HG03520 (cell line): ENCODE data around the gene KRTAP10-12.
"Not testable (repeated sequence)": the region's sequence is repeated elsewhere in the genome, so short reads cannot be mapped to it uniquely, and the experiment has no call there.

Experiments
- ATAC-seq: cut with Tn5 transposase; IDR thresholded peaks from one replicate; pipeline ENCODE4 v1.9.1; 2021; ENCODE audit warnings: mild to moderate bottlenecking, moderate library complexity; ENCODE audit not compliant: unreplicated experiment

KRTAP10-12 gene

GRCh38 chr21:44697172-44697810 is at the start of gene KRTAP10-12:
Gene KRTAP10-12 (plus strand): TSS chr21:44697172. CDS start chr21:44697202, 30 bp downstream.
- not testable (repeated sequence) for ATAC-seq

- ATAC-seq: no peak
These were observed 49.8 kb upstream of the KRTAP10-12 start for GRCh38 chr21:44647222-44647552.

- no peak for ATAC-seq
These were observed 48.2 kb upstream of the KRTAP10-12 start for GRCh38 chr21:44648557-44649311.

- no peak for ATAC-seq
These were observed 47.4 kb upstream of the KRTAP10-12 start for GRCh38 chr21:44649521-44650100.

GRCh38 chr21:44650265-44650972 is 46.6 kb upstream of the KRTAP10-12 start:
- ATAC-seq: no peak

- ATAC-seq: no peak
These were observed 45.8 kb upstream of the KRTAP10-12 start for GRCh38 chr21:44650973-44651675.

GRCh38 chr21:44653123-44653522 is 43.8 kb upstream of the KRTAP10-12 start:
- no peak for ATAC-seq

GRCh38 chr21:44653656-44654575 is 43.1 kb upstream of the KRTAP10-12 start:
- ATAC-seq: no peak

GRCh38 chr21:44654576-44655175 is 42.3 kb upstream of the KRTAP10-12 start, which contains the start of gene KRTAP12-4:
Gene KRTAP12-4 (minus strand): TSS chr21:44654659. CDS start chr21:44654614, 45 bp downstream.
- no peak for ATAC-seq

GRCh38 chr21:44656868-44657267 is 40.1 kb upstream of the KRTAP10-12 start:
- no peak for ATAC-seq

GRCh38 chr21:44657635-44658540 is 39.1 kb upstream of the KRTAP10-12 start, which contains the start of gene KRTAP12-3:
Gene KRTAP12-3 (plus strand): TSS chr21:44657932. CDS start chr21:44657980, 48 bp downstream.
- ATAC-seq: no peak

GRCh38 chr21:44658541-44658910 is 38.4 kb upstream of the KRTAP10-12 start:
- no peak for ATAC-seq

GRCh38 chr21:44658913-44659595 is 37.9 kb upstream of the KRTAP10-12 start:
- ATAC-seq: no peak

GRCh38 chr21:44661567-44661966 is 35.4 kb upstream of the KRTAP10-12 start:
- ATAC-seq: not testable (repeated sequence)

GRCh38 chr21:44664691-44665090 is 32.3 kb upstream of the KRTAP10-12 start:
- ATAC-seq: no peak

- ATAC-seq: no peak
These were observed 30.3 kb upstream of the KRTAP10-12 start, which contains the start of gene KRTAP12-2 for GRCh38 chr21:44666401-44667320. Gene KRTAP12-2 (minus strand): TSS chr21:44666927. CDS start chr21:44666886, 41 bp downstream.
